ENCODE data around the gene BLNK. TPM values are rescaled to one million over a fixed set of nuclear protein-coding genes. Genes with fewer than 3 reads are reported as not detected.
"Not testable (repeated sequence)": the region's sequence is repeated elsewhere in the genome, so short reads cannot be mapped to it uniquely, and the experiment has no call there.

Gene BLNK
- total RNA-seq, 1 donor from 2014 or later, result not detected

DNA sequence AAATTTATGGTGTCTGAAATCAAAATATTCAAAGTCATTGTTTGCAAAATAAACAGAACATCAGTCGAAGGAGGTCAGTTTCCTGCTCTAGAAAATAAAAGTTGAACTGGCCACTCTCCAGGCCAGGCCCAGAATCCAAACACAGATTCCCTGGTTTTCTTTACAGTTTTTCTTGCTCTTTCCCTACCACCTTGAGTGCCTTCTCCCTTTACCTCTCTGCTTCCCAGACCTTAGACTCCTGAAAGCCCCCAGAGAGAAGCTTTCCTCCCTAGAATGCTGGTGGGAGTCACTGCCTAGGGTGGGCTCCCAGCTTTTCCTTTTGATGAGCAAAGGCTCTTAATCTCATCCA lies 38.9 kb upstream of the BLNK start:
- H3K4me3 Mint-ChIP-seq, result no peak overlapping the region
- no peaks in the 10 kb centered on the region for H3K9me3 Mint-ChIP-seq
- no peaks in the 10 kb centered on the region for H3K36me3 Mint-ChIP-seq (ENCODE audit: low read depth)
- H3K27me3 Mint-ChIP-seq (ENCODE audit: low read depth), result no peaks in the 10 kb centered on the region
- H3K27ac Mint-ChIP-seq (ENCODE audit: unreplicated experiment), result peak overlapping the region; percentile 64
- peaks cover 28% of the 10 kb centered on the region for H3K4me1 Mint-ChIP-seq
- TF ChIP-seq, protein P1, sequence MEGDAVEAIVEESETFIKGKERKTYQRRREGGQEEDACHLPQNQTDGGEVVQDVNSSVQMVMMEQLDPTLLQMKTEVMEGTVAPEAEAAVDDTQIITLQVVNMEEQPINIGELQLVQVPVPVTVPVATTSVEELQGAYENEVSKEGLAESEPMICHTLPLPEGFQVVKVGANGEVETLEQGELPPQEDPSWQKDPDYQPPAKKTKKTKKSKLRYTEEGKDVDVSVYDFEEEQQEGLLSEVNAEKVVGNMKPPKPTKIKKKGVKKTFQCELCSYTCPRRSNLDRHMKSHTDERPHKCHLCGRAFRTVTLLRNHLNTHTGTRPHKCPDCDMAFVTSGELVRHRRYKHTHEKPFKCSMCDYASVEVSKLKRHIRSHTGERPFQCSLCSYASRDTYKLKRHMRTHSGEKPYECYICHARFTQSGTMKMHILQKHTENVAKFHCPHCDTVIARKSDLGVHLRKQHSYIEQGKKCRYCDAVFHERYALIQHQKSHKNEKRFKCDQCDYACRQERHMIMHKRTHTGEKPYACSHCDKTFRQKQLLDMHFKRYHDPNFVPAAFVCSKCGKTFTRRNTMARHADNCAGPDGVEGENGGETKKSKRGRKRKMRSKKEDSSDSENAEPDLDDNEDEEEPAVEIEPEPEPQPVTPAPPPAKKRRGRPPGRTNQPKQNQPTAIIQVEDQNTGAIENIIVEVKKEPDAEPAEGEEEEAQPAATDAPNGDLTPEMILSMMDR (conservative IDR thresholded peaks at IDR 0.05), result no peak
- no peak for DNase-seq (ENCODE audit: low read depth, low spot score)

DNA sequence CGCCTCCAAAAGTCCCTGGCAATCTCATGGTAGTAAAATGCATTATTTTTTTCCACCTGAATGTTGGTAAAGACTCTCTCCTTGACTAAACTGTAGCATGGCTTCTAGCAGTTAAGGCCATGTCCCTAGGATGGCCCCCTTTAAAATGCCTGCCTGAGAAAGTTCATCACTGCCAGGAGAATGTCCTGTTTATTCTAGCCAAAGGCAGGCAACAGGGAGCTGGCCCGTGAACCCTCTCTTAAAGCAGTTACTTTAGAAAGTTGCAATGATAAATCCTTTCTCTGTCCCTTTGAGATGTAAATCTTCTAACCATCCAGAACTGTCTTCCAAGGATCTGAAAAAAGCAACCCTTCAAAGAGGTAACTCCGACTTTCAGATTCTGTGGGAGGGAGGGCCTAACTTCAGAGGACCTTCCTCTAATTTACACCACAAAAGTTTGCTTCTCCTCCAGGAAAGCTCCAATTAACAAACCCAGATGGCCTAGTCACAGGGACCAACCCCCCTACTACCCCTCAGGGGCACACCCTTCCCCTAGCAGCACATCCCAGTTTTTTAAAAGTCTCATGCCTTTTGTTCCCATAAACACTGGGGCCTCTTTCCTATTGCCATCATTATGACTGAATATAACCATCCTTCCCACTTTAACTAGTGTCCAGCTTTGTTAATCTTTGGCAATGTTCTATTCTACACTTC lies 38.4 kb upstream of the BLNK start:
- TF ChIP-seq, protein P1 (conservative IDR thresholded peaks at IDR 0.05), result no peak
- H3K27me3 Mint-ChIP-seq (ENCODE audit: low read depth), result no peaks in the 10 kb centered on the region
- H3K9me3 Mint-ChIP-seq, result no peaks in the 10 kb centered on the region
- H3K4me1 Mint-ChIP-seq, result peaks cover 28% of the 10 kb centered on the region
- DNase-seq (ENCODE audit: low read depth, low spot score), result no peak
- H3K4me3 Mint-ChIP-seq, result no peak overlapping the region
- H3K36me3 Mint-ChIP-seq (ENCODE audit: low read depth), result no peaks in the 10 kb centered on the region
- H3K27ac Mint-ChIP-seq (ENCODE audit: unreplicated experiment), result peak overlapping the region; percentile 64

DNA sequence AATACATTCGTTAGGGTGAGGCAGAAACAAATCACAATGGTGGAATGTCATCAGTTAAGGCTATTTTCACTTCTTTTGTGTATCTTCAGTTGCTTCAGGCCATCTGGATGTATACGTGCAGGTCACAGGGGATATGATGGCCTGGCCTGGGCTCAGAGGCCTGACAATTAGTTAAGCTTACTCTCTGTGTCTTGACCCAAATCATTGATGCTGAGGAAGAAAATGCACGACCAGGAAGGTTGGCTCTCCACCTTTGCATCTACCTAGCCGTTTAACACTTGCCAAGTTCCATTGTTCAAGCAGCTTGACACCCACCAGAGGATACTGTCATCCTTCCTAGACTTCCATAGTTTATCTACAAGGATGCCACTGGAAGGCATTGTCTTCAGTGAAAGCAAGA lies 37.5 kb upstream of the BLNK start:
- H3K27ac Mint-ChIP-seq (ENCODE audit: unreplicated experiment), result peak overlapping the region; percentile 85
- H3K27me3 Mint-ChIP-seq (ENCODE audit: low read depth); H3K9me3 Mint-ChIP-seq; H3K36me3 Mint-ChIP-seq (ENCODE audit: low read depth); H3K4me3 Mint-ChIP-seq; DNase-seq (ENCODE audit: low read depth, low spot score): not testable (repeated sequence)
- H3K4me1 Mint-ChIP-seq, result peaks cover 28% of the 10 kb centered on the region

DNA sequence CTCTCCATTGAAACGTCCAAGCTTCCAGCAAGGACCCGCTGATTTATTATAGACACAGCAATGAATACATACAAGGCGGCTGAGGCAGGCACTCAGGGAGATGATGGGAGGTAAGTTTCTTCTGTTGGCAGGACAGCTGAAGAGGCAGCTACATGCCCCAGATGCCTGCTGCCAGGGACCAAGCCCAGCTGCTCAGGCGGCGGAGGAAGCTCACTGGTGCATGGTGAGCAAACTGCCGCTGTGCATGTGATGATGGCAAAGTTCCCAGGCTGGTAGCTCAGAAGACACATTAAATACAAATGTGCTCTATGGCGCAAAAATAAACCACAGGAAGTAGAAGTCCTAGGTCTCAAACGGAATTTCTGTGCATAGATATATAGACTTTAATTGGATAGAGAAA lies 35.1 kb upstream of the BLNK start:
- DNase-seq (ENCODE audit: low read depth, low spot score), result no peak
- peaks cover 5% of the 10 kb centered on the region for H3K9me3 Mint-ChIP-seq
- H3K36me3 Mint-ChIP-seq (ENCODE audit: low read depth), result no peaks in the 10 kb centered on the region
- TF ChIP-seq, protein P1 (conservative IDR thresholded peaks at IDR 0.05), result no peak
- no peak overlapping the region for H3K4me3 Mint-ChIP-seq
- H3K4me1 Mint-ChIP-seq, result peaks cover 31% of the 10 kb centered on the region
- no peaks in the 10 kb centered on the region for H3K27me3 Mint-ChIP-seq (ENCODE audit: low read depth)
- H3K27ac Mint-ChIP-seq (ENCODE audit: unreplicated experiment), result no peak overlapping the region

DNA sequence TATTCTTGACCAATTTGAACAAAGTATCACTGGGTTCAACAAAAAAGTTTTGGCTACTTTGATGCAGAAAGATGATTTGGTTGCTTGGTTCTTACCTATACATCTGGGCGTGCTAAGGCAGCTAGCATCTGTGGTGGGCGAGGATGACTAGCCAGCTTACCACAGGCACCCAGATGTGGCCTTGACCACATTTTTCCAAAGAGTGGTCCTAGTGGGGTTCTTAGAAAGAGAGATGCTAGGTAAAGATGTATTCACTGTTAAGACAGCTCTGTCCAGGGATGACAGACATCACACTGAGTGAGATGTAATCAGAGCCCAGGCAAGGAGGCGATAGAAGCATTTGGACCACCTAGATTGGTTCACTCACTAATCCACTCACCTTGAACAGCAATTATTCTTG lies 33.6 kb upstream of the BLNK start:
- Mint-ChIP-seq H3K27ac (ENCODE audit: unreplicated experiment) (no peak overlapping the region), H3K36me3 (ENCODE audit: low read depth) (no peaks in the 10 kb centered on the region), H3K4me3 (no peak overlapping the region), H3K9me3 (peaks cover 5% of the 10 kb centered on the region), H3K27me3 (ENCODE audit: low read depth) (no peaks in the 10 kb centered on the region), H3K4me1 (peaks cover 28% of the 10 kb centered on the region)
- TF ChIP-seq, protein P1 (conservative IDR thresholded peaks at IDR 0.05), result no peak
- no peak for DNase-seq (ENCODE audit: low read depth, low spot score)

DNA sequence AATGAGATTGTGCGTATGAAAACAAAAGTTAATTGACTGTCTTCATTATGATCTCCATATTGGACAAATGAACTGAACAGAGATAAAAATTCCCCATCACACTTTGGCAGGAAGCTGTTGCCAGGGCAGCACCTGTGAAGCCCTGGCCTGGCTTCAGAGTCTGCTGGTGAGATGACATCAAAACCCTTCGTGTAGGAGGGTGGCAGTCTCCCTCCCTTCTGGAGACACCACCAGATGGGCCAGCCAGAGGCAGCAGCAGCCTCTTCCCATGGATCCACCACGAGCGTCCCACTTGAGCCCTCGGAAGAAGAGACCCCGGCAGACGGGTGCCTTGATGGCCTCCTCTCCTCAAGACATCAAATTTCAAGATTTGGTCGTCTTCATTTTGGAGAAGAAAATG lies 32.9 kb upstream of the BLNK start, which contains the start of gene DNTT:
DNTT (plus strand) TSS at position 205 of the 400 bp plus-strand sequence; CDS start at position 269, 64 bp downstream.
- Mint-ChIP-seq H3K4me3 (no peak within 1 kb of the TSS), H3K9me3 (peaks cover 5% of the 10 kb centered on the region), H3K4me1 (peaks cover 20% of the 10 kb centered on the region), H3K36me3 (ENCODE audit: low read depth) (no peaks in the 10 kb centered on the region), H3K27me3 (ENCODE audit: low read depth) (no peaks in the 10 kb centered on the region), H3K27ac (ENCODE audit: unreplicated experiment) (no peak within 1 kb of the TSS)
- TF ChIP-seq, protein P1 (conservative IDR thresholded peaks at IDR 0.05), result no peak
- DNase-seq (ENCODE audit: low read depth, low spot score), result no peak
